GM19025 (cell line): ENCODE measurements around the gene TXNDC16.

Experiments used
- ATAC-seq: cut with Tn5 transposase; IDR thresholded peaks from one replicate; pipeline ENCODE4 v1.9.1; 2021; ENCODE audit warnings: mild to moderate bottlenecking, low read depth, moderate library complexity; ENCODE audit not compliant: unreplicated experiment

The TXNDC16 gene

GRCh38 chr14:52457411-52457810, 94.9 kb downstream of the TXNDC16 start:
- no peak for ATAC-seq

GRCh38 chr14:52455291-52456088, 96.8 kb downstream of the TXNDC16 start:
- no peak for ATAC-seq

- no peak for ATAC-seq
These were observed 105.1 kb downstream of the TXNDC16 start for GRCh38 chr14:52447236-52447635.

- no peak for ATAC-seq
These were observed 106.0 kb downstream of the TXNDC16 start for GRCh38 chr14:52446355-52446754.

- no peak for ATAC-seq
These were observed 108.8 kb downstream of the TXNDC16 start for GRCh38 chr14:52443506-52443905.

GRCh38 chr14:52442602-52443001, 109.7 kb downstream of the TXNDC16 start:
- ATAC-seq: no peak

GRCh38 chr14:52442166-52442565, 110.1 kb downstream of the TXNDC16 start:
- no peak for ATAC-seq

GRCh38 chr14:52439476-52439875, 112.8 kb downstream of the TXNDC16 start:
- no peak for ATAC-seq

- ATAC-seq: no peak
These were observed 117.3 kb downstream of the TXNDC16 start for GRCh38 chr14:52434955-52435354.

GRCh38 chr14:52430474-52430873, 121.8 kb downstream of the TXNDC16 start:
- no peak for ATAC-seq

- no peak for ATAC-seq
These were observed 122.9 kb downstream of the TXNDC16 start for GRCh38 chr14:52429451-52429850.

GRCh38 chr14:52427460-52427859, 124.8 kb downstream of the TXNDC16 start:
- no peak for ATAC-seq

GRCh38 chr14:52422650-52423356, 129.5 kb downstream of the TXNDC16 start:
- no peak for ATAC-seq

- ATAC-seq: no peak
These were observed 135.2 kb downstream of the TXNDC16 start for GRCh38 chr14:52417139-52417538.

- no peak for ATAC-seq
These were observed 138.4 kb downstream of the TXNDC16 start for GRCh38 chr14:52413729-52414408.

GRCh38 chr14:52412426-52412825, 139.9 kb downstream of the TXNDC16 start:
- ATAC-seq: no peak

- ATAC-seq: no peak
These were observed 147.0 kb downstream of the TXNDC16 start for GRCh38 chr14:52405314-52405713.

- ATAC-seq: peak; percentile 66
These were observed 149.3 kb downstream of the TXNDC16 start for GRCh38 chr14:52402812-52403526.

- no peak for ATAC-seq
These were observed 151.5 kb downstream of the TXNDC16 start for GRCh38 chr14:52400846-52401245.

- no peak for ATAC-seq
These were observed 152.2 kb downstream of the TXNDC16 start for GRCh38 chr14:52399921-52400595.
